GM18858 (cell line): ENCODE data around the gene LGR5.
"Not testable (repeated sequence)": the region's sequence is repeated elsewhere in the genome, so short reads cannot be mapped to it uniquely, and the experiment has no call there.

Experiments used
- ATAC-seq: cut with Tn5 transposase; IDR thresholded peaks from one replicate; pipeline ENCODE4 v1.9.1; 2021; ENCODE audit not compliant: unreplicated experiment

The LGR5 gene

GRCh38 chr12:71469258-71469750 is 29.7 kb downstream of the LGR5 start:
- ATAC-seq = no peak

DNA sequence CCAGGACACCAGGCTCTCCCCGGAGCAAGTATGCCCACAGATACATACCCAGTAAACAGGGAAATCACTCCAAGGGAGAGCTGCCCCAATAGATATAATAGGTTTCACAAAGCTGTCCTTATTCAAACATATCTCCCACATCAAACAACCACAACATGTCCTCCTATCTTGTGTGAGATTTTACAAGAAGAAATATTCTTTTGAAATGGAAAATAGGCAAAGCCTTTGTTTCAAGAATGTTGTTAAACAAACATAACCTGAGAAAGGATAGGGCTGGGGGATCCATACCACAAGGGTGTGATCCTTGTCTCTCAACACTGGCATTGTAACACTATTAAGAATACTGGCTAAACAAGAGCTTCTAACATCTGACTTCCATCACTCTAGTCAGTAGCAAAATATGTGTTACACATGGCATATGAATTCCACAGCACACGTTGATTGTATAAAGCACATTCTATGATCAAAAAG is 32.9 kb downstream of the LGR5 start:
- ATAC-seq = no peak

GRCh38 chr12:71474791-71475190 is 35.2 kb downstream of the LGR5 start:
- ATAC-seq = no peak

DNA sequence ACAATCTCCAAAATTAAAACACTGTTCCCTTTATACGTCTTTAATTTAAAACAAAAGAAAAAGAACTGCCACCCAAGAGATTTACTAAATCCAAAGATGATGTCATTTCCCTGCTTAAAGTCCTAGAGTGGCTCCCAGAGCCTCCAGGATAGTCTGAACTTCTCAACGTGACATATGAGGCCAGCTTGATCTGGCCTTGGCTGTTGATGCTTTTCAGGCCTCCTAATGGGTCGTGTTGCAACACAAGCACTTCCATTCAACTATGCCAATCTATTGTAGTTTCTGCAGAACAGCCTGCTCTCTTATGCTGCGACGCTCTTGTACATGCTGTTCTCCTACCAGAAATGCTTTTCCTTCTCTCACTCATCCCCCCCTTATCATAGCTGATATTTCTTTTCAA is 35.7 kb downstream of the LGR5 start:
- ATAC-seq = no peak

DNA sequence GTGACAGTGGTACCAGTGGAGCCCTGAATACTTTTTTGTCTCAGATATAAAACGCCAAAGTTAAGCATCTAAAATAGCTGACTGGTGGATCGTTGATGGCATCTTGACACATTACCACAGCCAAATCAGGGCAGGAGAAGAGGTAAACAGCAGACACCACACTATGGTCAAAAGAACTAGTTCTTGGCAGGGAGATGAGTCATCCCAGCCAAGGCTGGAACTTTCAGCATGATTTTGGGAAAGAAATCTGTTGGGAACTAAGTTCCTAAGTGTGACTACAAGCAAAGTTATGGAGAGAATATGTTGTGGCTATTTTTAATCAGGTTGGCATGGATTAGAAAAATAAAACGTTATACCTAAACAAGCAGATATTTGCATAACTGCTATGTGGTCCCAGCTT is 36.9 kb downstream of the LGR5 start:
- no peak for ATAC-seq

DNA sequence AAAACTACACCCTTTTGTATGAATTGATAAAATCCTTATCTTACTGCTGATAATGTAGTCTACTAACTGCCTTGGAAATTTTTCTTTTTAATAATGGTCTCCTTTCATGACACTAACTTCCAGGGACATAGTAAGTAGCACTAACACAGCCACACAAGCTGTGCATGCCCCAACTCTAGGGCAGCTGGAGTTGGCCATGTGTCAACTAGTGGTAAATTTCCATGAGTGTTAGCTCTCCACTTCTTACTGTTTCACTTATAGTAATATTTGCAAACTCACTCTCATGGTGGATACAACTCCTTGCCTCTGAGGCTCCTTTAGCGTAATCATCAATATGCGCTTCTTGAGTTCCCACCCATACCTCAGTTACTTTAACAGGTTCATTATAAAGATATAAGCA is 38.0 kb downstream of the LGR5 start:
- no peak for ATAC-seq

DNA sequence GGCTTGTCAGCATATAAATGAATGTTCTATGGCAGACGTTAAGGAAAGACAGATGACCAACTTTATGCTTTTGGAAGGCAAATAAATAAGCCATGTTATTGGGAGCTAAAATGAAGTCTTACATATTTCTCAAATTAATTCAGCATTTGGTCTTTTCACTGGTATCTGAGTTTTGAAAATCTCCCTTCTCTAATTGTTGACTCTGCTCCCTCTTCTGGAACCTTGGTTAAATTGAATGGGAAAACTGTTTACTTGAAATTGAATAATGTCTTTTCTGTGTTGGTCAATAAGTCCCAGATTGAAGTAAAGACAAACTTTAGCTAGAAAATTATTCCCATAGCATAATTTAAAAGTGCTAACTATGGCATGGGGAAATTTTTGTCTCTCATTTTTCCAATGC is 38.7 kb downstream of the LGR5 start:
- ATAC-seq = no peak

DNA sequence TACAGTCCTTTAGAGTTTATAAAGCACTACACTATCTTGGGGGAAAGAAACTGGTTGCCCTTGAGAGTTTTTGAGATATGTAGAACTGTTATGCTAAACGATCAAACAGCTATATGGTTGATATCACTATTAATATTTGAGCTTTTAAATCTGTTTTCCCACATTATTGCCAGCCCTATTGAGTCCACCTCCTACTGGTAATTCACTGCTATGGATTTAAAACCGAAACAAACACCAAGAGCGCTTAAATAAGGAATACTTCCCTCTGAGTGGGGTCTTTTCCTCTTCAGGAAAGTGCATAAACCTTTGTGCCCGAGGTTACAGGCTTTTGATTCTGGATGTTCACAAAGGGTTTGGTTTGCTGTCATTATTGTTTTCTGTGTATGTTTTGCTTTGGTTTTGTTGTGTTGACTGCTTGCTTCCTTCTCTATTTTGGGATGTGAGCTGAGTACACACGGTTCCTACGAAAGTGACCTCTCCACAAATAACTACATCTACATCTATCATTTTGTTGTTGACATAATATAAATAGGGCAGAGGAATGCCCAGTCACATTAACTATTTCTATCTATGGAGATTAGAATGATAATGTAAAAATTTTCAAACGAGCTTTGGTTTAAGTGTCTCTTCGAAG is 44.8 kb downstream of the LGR5 start:
- ATAC-seq = no peak

DNA sequence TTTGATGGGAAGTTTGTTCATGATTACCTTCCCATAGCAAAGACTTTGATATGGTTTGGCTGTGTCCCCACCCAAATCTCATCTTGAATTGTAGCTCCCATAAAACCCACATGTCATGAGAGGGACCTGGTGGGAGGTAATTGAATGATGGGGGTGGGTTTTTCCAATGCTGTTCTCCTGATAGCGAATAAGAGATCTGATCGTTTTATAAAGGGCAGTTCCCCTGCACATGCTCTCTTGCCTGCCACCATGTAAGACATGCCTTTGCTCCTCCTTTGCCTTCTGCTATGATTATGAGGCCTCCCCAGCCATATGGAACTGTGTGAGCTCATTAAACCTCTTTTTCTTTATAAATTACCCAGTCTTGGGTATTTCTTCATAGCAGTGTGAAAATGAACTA is 51.2 kb downstream of the LGR5 start:
- ATAC-seq = not testable (repeated sequence)

GRCh38 chr12:71492604-71493003 is 53.0 kb downstream of the LGR5 start:
- ATAC-seq = no peak

- no peak for ATAC-seq
Measured at GRCh38 chr12:71499834-71500233, 60.2 kb downstream of the LGR5 start.

DNA sequence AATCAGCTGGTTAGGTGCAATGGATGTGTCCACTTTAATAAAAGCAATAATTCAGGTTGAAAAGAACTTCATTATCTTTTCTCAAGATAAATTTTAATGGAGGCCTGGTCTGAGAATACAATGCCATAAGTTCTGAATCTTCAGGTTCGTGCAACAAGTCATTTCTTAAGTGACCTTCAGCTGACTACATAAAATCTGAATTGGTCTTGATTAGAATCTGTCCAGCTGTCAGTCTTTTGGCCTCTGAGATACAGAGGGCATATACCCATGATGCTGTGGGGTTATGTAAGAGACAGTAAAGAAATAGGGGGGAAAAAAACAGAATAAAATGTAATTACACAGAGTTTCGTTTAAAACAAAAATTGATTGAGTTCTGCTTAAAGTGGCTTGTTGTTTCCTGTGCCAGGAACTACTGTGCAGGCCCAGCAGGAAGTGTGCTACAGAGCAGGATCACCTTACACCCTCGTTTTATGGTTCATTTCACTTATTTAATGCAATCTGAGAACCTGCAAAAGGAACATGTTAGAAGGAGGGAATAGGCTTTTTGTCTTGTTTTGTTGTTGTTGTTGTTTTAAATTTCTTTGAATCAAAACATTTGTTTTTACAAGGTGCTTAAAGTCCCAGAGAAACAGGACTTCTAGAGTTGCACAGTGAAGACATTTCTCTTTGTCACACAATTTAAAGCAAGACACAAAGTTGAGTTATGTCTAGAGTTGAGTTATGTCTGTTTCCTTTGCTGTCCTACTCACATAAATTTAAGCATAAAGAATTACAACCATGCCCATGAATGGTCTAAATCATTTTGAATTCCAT is 64.2 kb downstream of the LGR5 start:
- ATAC-seq = no peak

GRCh38 chr12:71504476-71504875 is 64.9 kb downstream of the LGR5 start:
- ATAC-seq = no peak

DNA sequence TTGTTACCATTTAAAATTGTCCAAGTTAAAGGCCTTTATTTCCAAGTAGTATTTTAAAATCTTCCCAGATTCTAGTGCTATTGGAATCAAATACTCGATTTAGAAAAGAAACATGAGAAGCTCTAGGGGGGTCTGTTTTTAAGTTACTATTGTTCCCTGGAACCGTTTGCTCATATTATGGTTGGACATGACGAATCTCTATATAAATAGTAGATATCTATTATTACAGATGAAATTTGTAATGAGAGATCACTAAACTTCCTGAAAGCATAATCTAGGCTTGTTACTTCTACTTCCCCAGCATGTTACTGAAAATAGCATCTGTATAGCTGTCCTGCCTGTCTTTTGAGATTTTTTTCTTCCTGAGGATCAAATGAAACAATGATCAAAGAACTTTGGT is 70.1 kb downstream of the LGR5 start:
- ATAC-seq = no peak

DNA sequence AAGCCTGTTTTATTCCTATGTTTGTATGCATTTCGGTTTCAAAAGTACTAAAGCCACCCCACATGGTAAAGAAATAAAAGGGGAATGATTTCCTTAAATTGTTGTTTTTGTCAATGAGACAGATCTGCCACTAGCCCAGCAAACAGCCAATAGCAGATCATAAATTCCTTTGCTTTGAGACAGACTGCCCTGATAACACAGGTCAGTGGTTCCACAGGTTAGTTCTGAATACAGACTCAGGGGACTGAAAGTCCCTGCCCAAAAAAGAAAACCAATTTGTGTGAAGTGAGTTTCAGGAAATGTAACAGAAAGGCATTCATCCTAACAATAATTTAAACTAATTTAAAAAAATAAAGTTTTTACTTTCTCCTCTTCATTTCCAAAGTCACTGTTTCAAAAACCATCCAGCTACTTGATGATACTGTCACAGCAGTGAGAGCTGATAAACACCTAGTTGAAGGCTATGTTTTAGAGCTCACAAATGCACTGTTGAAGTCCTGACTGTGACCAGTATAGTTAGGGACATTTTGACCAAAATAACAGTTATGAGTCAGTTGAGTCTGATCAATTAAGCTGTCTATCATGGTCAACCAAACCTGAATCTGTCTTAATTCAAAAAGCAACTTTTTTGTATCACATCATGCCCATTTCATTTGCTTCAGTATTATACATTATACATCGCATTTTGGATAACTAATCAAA is 77.7 kb downstream of the LGR5 start:
- no peak for ATAC-seq

- ATAC-seq = no peak
Measured at GRCh38 chr12:71521125-71521524, 81.5 kb downstream of the LGR5 start.

- ATAC-seq = no peak
Measured at GRCh38 chr12:71524626-71525025, 85.0 kb downstream of the LGR5 start.

DNA sequence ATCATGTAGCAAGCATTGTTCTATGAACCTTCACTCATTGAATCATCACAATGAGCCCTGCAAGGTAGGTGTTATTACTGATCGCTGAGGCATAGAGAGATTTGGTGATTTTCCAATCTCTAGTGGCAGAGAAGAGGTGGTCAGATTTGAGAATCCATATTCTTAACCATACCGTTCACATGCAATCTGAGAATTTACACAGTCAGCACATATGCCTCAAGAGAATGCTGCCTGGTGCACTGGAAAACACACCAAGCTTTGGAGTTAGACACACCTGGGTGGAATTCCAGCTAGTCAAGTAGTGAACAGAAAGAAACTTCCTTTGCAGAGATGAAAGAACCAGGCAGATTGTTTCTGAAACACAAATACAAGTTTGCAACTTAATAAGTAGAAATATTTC is 94.1 kb downstream of the LGR5 start:
- ATAC-seq = no peak

- peak; percentile 54 for ATAC-seq
Measured at GRCh38 chr12:71536279-71536938, 96.8 kb downstream of the LGR5 start.

DNA sequence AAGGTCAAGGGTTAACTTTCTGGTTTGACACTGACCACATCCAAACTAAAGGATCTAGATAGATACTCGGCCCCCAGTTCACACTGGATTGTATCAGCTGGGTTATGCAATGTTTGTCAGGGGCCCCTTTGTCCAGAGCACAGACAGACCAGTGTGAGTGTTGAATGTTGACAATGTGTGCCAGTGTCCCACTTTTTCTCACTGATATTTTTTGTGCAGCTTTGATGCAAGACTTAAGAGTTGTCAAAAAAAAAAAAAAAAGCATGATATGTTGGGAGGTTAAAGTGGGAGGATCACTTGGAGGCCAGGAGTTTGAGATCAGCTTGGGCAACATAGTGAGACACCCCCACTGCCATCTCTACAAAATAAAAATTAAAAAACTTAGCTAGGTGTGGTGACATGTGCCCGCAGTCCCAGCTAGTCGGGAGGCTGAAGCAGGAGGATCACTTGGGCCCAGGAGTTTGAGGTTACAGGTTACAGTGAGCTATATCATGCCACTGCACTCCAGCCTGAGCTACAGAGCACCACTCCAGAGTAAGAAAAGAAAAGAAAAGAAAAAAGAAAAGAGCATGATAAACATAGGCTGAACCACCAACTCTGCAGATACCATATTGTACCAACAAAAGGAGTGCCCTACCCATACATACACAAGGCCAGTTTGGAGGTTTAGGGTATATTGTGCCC is 97.5 kb downstream of the LGR5 start:
- ATAC-seq = no peak

- no peak for ATAC-seq
Measured at GRCh38 chr12:71538807-71539206, 99.2 kb downstream of the LGR5 start.
